ENCODE data around the gene TRIM32. TPM values are rescaled to one million over a fixed set of nuclear protein-coding genes. Genes with fewer than 3 reads are reported as not detected.

TRIM32 gene
- total RNA-seq, 1 experiment from 2014 or later: 23.2 TPM

GRCh38 chr9:116683535-116683934 is 3.6 kb upstream of the TRIM32 start:
- H3K4me1 ChIP-seq (ENCODE audit: control insufficient read depth in 1 of 2, insufficient read depth in 2 of 2, low read length in 2 of 2): peaks cover 0 to 20% of the 10 kb centered on the region in 2 experiments; a peak in 2 of 4 replicates
- CTCF ChIA-PET: no interaction called here
- H4K20me1 ChIP-seq (ENCODE audit: insufficient read depth): no peaks in the 10 kb centered on the region
- H3K27ac ChIP-seq (ENCODE audit: low read depth, low read length): no peak overlapping the region
- H3K9me2 ChIP-seq (ENCODE audit: insufficient read depth): no peaks in the 10 kb centered on the region
- no peak overlapping the region for H2AFZ ChIP-seq (ENCODE audit: low read depth, low read length, poor library complexity, severe bottlenecking)
- no TSS peak for BruUV-seq (replicated peaks)
- ATAC-seq: no peak
- DNase-seq (ENCODE audit: low read depth, low spot score): no peak
- H3K79me2 ChIP-seq (ENCODE audit: insufficient read depth, low read length): peaks cover 12% of the 10 kb centered on the region
- RAD21 ChIA-PET (ENCODE audit: low non-redundant PET in 1 of 2, low total read pairs in 2 of 2, uncharacterized antibody in 2 of 2, unreplicated experiment in 2 of 2): no interaction called here
- H3K4me3 ChIP-seq (replicated peaks in 1 of 2; ENCODE audit: low read depth in 1 of 2, low read length in 2 of 2): no peak overlapping the region
- POLR2A ChIA-PET: no interaction called here
- no peak overlapping the region for H3K4me2 ChIP-seq (ENCODE audit: low read length)
- no peaks in the 10 kb centered on the region for H3K27me3 ChIP-seq (ENCODE audit: insufficient read depth, low read length)
- H3K9ac ChIP-seq (ENCODE audit: low read length): no peak overlapping the region
- TF ChIP-seq MAX (IDR thresholded peaks at IDR 0.05) (no peak), EZH2 (IDR thresholded peaks at IDR 0.05) (no peak), ATF3 (IDR thresholded peaks at IDR 0.05) (no peak), JUND (IDR thresholded peaks at IDR 0.05) (no peak), TCF7L2 (IDR thresholded peaks at IDR 0.05; ENCODE audit: borderline replicate concordance, extremely low read depth, insufficient read depth, insufficient read length) (no peak), EGR1 (IDR thresholded peaks at IDR 0.05; ENCODE audit: low read depth) (no peak), ELF1 (IDR thresholded peaks at IDR 0.05; ENCODE audit: borderline replicate concordance, low read depth) (no peak), POLR2AphosphoS5 (IDR thresholded peaks at IDR 0.05; ENCODE audit: low read depth, low read length) (no peak), REST (IDR thresholded peaks at IDR 0.05; ENCODE audit: low read depth) (no peak), FOSL1 (IDR thresholded peaks at IDR 0.05; ENCODE audit: low read depth) (no peak), POLR2A (IDR thresholded peaks at IDR 0.05; ENCODE audit: borderline replicate concordance, extremely low read depth, insufficient read depth, insufficient read length) (no peak), CTCF (IDR thresholded peaks at IDR 0.05 in 2 of 3, conservative IDR thresholded peaks at IDR 0.05 in 1 of 3; ENCODE audit: borderline replicate concordance in 1 of 3, insufficient read depth in 1 of 3, low read depth in 2 of 3, low read length in 2 of 3) (no peak), CEBPB (IDR thresholded peaks at IDR 0.05; ENCODE audit: low read depth) (no peak), SIN3A (IDR thresholded peaks at IDR 0.05; ENCODE audit: low read depth) (no peak)
- no peaks in the 10 kb centered on the region for H3K9me3 ChIP-seq (ENCODE audit: control insufficient read depth in 1 of 2, insufficient read depth in 1 of 2, low read depth in 1 of 2, low read length in 2 of 2)
- intact Hi-C loops (cut with micrococcal nuclease): no loop called here
- H3K36me3 ChIP-seq (ENCODE audit: control insufficient read depth in 1 of 2, insufficient read depth in 2 of 2, low read length in 2 of 2): no peaks in the 10 kb centered on the region
